Hippocampal formation (tissue), 2 donors: ENCODE results near the gene BRME1.
"Not testable (repeated sequence)": the region's sequence is repeated elsewhere in the genome, so short reads cannot be mapped to it uniquely, and the experiment has no call there.

Experiments
- DNase-seq, 2 donors: peaks; one replicate each; lab custom pipeline; 2025; lab: John Stamatoyannopoulos, UW

BRME1 gene

DNA sequence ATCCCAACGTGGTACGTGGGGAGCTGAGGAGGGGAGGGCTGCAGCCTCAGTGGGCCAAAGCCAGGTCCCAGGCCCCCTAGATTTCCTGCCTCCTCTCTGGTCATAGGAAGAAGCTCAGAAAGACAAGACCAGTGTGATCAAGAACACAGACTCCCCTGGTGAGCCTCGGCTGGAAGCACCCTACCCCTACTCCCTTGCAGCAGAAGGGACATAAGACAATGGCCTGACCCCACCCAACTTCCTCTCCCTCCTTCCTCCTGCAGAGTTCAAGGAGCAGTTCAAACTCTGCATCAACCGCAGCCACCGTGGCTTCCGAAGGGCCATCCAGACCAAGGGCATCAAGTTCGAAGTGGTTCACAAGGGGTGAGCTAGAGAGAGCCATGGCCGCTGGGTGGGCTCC lies 20.8 kb upstream of the BRME1 start:
- DNase-seq, result no peak

DNA sequence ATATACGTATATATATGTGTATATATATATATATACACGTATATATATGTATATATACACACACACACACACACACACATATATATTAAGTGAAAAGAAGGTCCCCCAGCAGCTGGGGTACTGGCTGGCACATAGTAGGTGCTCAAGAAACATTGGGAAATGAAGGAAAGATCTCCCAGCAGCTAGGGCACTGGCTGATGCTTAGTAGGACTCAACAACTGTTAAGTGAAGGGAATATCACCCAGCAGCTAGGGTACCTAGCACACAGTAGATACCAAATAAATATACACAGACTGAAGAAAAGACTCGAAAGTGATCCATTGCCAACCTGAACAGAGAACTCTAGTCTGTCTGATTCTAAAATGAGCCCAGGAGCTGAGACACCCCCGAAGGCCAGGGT lies 20.1 kb upstream of the BRME1 start:
- no peak for DNase-seq

DNA sequence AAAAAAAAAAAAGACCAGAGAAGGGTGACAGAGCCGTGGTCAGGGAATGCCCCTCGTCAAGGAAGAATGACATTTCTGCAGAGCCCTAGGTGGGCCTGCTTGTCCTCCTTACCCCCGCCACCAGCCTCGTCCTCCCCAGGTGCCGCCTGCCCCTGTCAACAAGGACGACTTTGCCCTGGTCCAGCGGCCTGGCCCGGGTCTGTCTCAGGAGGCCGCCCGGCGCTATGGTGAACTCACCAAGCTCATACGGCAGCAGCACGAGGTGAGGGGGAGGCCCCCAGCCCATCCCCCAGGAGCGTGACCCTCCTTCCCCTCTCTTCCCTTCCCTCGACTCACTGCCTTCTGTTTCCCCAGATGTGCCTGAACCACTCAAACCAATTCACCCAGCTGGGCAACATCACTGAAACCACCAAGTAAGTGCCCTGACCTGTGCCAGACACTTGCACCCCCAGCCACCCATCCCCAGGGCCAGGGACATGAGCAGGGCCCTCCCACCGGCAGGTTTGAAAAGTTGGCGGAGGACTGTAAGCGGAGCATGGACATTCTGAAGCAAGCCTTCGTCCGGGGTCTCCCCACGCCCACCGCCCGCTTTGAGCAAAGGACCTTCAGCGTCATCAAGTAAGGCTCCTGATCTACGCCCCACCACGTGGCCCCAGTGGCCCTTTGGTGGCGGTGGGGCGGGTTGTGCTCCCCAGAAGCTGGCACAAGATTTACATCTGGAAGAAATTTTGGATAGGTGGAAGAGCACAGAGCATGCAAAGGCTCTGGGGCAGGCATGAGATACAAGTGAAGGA lies 17.5 kb upstream of the BRME1 start:
- no peak for DNase-seq

DNA sequence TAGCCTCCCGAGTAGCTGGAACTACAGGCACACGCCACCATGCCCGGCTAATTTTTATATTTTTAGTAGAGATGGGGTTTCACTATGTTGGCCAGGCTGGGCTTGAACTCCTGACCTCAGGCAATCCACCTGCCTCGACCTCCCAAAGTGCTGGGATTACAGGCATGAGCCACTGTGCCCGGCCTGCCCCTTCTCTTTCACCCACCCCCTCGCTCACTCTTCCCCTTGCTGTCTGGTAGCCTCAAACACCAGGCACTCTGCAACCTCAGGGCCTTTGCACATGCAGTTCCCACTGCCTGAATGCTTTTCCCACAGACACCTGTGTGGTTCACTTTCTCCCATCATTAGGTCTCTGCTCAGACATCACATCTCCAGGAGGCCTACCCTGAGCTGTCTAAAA lies 16.2 kb upstream of the BRME1 start:
- DNase-seq, result not testable (repeated sequence)

DNA sequence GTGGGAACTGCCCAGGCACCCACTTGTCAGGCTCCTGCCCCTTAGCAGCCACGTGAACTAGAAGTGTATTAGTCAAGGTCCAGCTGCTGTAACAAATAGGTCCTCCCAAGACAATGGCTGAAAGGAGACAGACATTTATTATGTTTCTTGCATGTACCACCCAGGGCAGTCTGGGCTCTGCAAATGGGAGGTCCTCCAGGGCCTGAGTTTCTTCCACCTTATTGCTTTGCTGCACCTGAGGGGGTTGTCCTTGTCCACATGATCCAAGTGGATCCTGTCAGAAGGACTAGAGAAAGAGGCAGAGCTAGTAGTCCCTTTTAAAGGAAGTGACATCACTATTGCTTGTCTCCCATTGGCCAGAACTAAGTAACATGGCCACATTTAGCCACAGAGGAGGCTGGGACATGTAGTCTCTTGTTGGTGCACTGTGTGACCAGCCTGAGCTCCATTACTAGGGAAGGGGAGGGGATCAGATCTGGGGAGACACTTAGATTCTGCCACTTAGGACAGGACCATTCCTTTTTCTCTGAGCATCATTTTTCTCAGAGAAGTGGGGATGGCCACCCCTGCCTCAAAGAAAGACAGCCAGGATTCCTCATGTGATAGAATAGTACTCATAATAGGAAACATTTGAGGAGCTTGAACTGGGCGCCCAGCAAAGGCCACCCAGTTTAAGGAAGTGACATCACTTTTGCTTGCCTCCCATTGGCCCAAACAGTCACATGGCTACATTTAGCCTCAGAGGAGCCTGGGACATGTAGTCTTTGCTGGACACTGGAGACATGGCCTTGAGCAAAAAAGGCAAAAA lies 15.2 kb upstream of the BRME1 start:
- DNase-seq, result no peak

DNA sequence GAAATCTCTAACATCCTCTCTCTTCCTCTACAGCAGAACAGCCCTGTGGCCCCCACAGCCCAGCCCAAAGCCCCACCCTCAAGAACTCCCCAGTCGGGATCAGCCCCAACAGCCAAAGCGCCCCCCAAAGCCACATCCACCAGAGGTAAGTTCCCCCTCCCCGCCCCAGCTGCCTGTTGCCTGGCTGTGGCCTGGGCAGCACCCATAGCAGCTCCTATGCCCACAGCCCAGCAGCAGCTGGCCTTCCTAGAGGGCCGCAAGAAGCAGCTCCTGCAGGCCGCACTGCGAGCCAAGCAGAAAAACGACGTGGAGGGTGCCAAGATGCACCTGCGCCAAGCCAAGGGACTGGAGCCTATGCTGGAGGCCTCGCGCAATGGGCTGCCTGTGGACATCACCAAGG lies 14.6 kb upstream of the BRME1 start:
- DNase-seq, result no peak

DNA sequence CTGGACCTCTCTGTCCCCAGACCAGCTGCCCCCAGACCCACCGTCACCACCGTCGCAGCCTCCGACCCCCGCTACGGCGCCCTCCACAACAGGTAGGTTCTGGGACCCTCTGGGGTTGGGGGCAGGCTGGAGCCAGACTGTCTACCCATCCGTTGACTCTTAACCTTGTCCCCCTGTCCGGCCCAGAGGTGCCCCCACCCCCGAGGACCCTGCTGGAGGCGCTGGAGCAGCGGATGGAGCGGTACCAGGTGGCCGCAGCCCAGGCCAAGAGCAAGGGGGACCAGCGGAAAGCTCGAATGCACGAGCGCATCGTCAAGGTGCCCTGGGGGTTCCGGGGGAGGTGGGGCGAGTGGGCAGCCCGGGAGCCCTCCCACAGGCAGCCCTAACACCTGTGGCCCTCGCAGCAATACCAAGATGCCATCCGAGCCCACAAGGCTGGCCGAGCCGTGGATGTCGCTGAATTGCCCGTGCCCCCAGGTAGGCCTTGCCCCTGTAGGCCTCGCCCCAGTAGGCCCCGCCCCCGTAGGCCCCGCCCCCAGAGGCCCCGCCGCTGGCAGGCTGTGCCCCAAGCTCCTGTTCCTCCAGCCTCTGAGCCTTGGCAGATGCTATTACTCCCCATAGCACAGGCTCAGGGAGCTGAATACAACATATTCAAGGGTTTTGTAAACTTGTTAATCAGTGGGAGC lies 13.0 kb upstream of the BRME1 start:
- DNase-seq, result no peak

DNA sequence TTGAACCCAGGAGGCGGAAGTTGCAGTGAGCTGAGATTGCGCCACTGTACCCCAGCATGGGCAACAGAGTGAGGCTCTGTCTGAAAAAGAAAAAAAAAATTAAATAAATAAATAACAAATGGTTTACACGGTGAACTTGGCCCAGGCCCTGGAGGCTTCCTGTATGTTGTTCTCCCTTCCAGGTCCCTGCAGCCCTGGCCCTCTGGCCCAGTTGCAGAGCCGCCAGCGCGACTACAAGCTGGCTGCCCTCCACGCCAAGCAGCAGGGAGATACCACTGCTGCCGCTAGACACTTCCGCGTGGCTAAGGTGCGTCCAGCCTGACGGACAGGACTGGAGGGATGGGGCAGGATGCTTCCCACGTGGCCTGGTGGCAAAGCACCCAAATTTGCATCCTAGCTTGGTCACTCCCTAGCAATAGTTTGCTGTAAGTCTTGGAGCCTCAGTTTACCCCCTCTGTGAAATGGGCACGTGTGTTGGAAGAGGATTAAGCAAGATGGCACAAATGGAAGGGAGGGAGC lies 12.0 kb upstream of the BRME1 start:
- no peak for DNase-seq

DNA sequence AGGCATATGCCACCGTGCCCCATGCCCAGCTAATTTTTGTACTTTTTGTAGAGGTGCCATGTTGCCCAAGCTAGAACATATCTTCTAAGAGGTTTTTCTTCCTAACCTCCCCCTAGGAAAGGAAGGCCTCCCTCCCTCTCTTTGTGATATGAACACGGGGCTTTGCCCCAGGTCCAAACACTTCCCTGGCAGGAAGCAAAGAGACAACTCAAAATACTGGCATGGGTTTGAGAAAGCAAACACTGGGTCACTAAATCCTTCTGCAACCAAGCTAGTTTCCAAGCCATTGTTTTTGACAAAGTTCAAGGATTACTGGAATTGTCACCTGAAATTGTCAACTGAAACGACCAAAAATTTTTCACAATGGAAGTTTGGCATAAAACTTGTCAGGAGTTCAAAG lies 8.9 kb upstream of the BRME1 start:
- no peak for DNase-seq

DNA sequence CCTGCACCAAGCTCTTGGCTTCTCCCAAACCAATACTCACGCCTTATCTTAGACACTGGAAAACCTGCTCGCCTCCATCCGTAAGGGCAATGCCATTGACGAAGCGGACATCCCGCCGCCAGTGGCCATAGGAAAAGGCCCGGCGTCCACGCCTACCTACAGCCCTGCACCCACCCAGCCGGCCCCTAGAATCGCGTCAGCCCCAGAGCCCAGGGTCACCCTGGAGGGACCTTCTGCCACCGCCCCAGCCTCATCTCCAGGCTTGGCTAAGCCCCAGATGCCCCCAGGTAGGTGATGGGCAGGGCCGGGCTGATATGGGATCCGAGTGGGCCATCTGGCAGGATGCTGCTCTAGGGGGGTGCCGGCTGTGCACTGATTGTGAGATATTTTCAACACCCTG lies 7.4 kb upstream of the BRME1 start:
- DNase-seq, result no peak

DNA sequence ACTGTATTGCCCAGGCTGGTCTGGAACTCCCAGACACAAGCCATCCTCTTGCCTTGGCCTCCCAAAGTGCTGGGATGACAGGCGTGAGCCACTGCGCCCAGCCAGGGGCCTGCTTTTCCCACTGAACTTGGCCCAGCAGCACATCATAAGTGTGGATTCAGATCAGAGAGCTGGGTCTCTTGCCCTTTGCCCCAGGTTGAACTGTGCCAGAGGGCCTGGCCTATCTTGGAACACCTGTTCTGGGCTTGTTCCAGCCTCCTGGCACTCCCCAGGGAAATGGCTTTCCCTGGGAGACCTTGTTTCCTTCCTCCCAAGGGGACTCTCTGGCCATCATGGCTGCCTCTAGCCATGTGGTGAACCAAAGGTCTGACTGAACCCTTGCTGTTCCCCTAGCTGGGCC lies 3.5 kb upstream of the BRME1 start:
- no peak for DNase-seq

DNA sequence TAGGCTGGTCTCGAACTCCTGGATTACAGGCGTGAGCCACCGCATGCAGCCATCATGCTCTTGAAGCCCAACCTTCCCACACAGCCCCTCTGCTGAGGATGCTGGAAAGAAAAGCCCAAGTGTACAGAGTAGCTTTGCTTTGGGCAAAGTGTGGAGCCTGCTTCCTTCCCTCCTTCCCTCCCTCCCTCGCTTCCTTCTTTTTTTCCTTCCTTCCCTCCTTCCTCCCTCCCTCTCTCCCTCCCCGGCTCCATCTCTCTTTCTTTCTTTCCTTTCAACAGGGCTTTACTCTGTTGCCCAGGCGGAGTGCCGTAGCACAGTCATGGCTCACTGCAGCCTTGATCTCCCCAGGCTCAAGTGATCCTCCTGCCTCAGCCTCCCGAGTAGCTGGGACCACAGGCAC lies 2.8 kb upstream of the BRME1 start:
- DNase-seq, result no peak

DNA sequence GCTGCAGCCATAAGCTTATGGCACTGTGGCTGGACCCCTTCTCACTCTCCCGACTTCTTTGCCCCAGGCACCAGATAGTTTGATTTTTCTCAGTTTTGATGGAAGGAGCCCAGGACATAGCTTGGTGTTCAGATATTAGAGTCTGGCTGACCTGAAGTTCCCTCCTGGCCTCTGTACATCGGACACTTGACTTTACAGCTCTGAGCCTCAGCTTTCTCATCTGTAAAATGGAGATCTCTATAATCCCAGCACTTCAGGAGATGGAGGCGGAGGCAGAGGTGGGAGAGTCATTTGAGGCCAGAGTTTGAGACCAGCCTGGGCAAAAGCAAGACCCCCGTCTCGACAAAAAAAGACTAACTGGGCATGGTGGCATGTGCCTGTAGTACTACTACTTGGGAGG lies 993 bp upstream of the BRME1 start:
- no peak for DNase-seq

DNA sequence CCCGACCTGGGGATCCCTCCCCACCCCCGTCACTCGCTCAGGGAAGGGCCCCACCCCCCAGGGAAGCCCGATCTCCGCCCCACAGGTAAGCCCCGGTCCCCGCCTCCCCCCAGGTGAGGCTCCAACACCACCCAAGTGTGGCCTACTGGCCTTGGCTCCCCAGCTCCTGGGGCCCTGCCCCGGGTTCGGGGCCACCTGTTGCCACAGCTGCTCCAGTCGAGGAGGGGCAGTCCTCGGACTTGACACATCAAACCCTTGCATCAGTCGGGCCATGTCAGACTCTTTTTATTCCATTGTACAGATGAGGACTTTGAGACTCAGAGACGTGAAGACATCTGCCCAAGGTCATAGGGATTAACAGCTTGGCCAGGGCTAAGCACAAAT lies 596 bp upstream of the BRME1 start:
- no peak for DNase-seq

DNA sequence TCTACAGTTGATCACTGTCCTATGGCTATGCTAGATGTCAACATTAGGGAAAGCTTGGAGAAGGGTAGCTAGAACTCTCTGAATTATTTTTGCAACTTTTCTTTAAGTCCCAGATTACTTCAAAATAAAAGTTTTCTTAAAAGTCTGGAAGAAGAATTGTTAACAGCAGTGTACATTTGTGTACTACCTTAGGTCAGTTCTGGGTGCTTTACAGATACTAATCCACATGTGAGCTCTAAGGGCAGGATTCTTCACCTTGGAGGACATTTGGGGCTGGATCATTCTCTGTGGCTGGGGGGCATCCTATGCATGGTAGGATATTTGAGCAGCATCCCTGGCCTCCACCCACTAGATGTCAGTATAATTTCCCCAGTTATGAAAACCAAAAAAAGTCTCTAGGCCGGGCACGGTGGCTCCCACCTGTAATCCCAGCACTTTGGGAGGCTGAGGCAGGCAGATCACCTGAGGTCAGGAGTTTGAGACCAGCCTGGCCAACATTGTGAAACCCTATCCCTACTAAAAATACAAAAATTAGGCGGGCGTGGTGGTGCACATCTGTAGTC lies 2.8 kb downstream of the BRME1 start:
- no peak for DNase-seq

DNA sequence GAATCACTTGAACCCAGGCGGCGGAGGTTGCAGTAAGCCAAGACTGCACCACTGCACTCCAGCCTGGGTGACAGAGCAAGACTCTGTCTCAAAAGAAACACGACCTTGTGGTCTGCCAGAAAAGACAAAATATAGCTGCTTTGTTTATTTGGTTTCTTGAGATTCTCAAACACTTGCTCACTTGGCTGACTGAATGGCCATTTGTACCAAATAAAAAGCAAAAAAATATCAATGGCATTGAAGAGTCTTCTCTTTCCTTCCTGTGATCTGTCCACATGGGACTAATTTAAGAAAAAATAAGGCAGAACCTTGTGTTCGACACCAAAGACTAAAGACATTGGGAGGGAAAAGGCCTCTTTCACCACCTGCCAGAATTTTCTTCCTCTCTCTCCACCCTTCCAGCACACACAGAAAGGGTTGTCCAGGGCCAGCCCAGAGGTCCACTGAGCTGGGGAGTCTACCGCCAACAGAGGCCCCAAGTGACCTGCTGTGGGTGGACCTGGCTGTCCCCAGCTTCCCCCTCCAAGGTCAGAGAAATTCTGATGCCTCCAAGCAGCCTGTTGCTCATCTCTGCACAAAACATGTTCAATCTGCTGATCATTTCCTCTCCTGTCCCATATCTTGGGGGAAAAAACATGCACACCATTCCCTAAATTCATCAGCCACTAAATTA lies 5.9 kb downstream of the BRME1 start:
- DNase-seq, result no peak

DNA sequence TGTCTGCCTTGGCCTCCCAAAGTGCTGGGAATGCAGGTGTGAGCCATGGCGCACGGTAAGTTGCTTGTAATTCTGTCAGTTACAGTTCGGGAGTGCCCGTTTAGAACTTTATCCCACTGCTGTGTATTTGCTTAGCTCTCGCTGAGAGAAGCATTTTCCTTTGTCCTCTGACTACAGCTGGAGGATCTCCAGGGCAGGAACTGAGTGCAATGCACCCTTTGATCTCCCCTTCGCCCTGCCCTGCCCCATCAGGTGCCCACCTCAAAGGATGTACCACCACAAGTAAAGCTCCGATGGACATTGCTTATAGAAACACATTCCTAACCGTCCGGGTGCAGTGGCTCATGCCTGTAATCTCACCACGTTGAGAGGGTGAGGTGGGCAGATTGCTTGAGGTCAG lies 6.5 kb downstream of the BRME1 start:
- no peak for DNase-seq

DNA sequence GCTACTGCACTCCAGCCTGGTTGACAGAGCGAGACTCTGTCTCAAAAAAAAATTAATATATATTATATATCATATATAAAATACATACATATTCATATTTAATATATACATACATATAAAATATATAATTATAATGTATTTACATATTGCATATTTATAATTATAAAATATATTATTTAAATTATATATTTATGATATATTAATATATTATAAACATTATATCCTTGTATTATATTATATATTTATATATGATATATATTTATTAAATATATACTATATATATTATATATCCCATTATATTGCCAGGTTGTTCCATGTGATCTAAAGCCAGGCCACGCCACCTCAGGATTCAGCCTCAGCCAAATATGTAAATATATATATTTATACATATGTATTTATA lies 9.7 kb downstream of the BRME1 start:
- DNase-seq, result no peak

DNA sequence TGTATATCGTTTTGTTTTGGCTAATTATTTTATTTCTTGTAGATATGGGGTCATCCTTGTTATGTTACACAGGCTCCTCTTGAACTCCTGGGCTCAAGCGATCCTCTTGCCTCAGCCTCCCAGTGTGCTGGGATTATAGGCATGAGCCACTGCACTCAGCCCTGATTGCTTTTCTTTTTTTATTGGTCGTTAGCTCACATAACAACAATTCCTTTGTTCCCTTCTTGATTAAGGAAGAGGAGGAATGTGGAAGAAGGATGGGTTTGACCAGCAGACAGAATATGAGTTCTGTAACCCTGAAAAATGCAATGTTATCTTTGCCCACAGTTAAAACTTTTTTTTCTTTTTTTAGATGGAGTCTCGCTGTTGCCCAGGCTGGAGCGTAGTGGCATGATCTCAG lies 11.4 kb downstream of the BRME1 start:
- DNase-seq, result no peak

DNA sequence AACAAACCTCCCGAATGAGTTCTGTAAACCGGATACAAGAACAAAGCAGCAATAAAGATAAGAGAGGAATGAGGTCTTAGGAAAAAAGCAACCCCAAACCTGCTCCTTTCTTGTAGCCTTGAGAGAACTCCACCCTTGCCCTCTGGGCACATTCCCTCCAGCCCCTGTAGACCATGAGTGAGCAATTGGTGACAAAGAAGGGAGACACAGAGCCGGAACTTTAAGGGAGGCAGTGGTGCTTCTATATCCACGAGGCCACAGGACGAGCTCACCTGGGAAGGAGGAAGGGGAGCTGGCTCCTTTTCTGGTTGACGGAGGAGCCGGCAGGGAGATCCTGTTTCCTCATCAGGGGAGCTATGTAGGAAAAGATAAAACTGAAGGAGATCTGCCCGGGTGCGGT lies 13.0 kb downstream of the BRME1 start:
- no peak for DNase-seq

DNA sequence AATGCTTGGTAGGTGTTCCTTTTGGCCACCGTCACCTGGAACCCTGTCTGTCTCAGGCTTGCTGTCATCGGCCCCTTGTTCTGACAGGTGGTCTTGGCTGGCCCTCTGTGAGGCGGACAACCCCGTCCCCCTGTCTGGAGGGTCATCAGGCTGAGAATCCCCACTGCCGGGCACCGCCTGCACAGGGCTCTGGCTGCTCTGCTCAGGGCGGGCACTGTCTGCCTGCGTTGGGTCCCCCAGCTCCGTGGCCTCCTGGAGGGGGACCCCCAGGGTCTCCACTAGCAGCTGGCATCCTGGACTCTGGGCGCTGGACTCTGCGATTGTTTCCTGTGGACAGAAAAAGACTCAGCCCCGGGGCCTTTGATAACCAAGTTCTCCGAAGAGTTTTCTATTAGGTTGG lies 15.8 kb downstream of the BRME1 start:
- no peak for DNase-seq

DNA sequence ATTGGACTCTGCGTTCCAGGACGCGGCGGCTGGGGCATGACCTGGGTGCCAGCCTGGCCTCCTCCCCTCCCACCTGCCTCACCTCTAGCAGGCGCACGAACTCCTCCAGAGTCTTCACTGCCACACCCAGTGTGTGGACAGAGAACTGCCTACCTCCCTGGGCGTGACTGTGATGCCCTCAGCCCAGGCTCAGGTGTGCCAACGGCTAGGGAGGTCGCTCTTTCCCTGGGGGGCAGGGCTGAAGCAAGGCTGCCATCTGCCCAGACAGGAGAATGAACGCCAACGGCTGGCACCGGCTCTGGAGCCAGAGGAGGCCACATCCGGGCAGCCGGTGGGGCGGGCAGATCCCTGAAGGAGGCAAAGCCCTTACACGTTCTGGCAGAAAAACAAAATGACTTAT lies 17.6 kb downstream of the BRME1 start:
- no peak for DNase-seq
